Adrenal gland (tissue), 5 donors: ENCODE data around the gene GALT.

Experiments
- CTCF ChIP-seq, 6 experiments: fragments of 450-650 bp in 4 of 6; fragments of 200-600 bp in 2 of 6; sonication (generic) in 1 of 6; IDR thresholded peaks; 1 replicate in 5 of 6; 2 replicates in 1 of 6; pipeline versions ENCODE4 v1.5.1 to v1.8.0; 2016 to 2021; ENCODE audit warnings: antibody characterized with exemption in 6 of 6, mild to moderate bottlenecking in 2 of 6, moderate library complexity in 1 of 6
- POLR2A ChIP-seq, 2 donors: fragments of 450-650 bp; IDR thresholded peaks; one replicate each; pipeline ENCODE4 v1.6.1; 2017; ENCODE audit warnings: antibody characterized with exemption in 2 of 2, mild to moderate bottlenecking in 2 of 2, moderate library complexity in 1 of 2
- donor health status: DM: no; HTN: no; CAD: no.

GRCh38 chr9:34634551-34635248, 11.8 kb upstream of the GALT start:
- TF ChIP-seq CTCF (IDR thresholded peaks at IDR 0.05) (no peak), POLR2A (IDR thresholded peaks at IDR 0.05) (no peak)
